ENCODE results near the gene CDK16. TPM values are rescaled to one million over a fixed set of nuclear protein-coding genes. Genes with fewer than 3 reads are reported as not detected.

Gene CDK16
- total RNA-seq, 1 donor = 81.6 TPM

- no peak for TF ChIP-seq CTCF (IDR thresholded peaks at IDR 0.05; ENCODE audit: insufficient read depth, low read depth, low read length)
These were observed 7.6 kb downstream of the CDK16 start for GRCh38 chrX:47226071-47226470.

GRCh38 chrX:47226531-47227333, 8.3 kb downstream of the CDK16 start:
- DNase-seq (ENCODE audit: low read depth) = no peak
- no peak for TF ChIP-seq CTCF (IDR thresholded peaks at IDR 0.05; ENCODE audit: insufficient read depth, low read depth, low read length)
- H3K4me3 ChIP-seq (ENCODE audit: low read depth, low read length) = no peak overlapping the region

More at GRCh38 chrX:47226071-47226470, 7.6 kb downstream of the CDK16 start:
- DNase-seq (ENCODE audit: low read depth) = no peak
- no peak overlapping the region for H3K4me3 ChIP-seq (ENCODE audit: low read depth, low read length)

GRCh38 chrX:47227334-47227583, 8.8 kb downstream of the CDK16 start:
- DNase-seq (ENCODE audit: low read depth) = no peak
- no peak overlapping the region for H3K4me3 ChIP-seq (ENCODE audit: low read depth, low read length)
- TF ChIP-seq CTCF (IDR thresholded peaks at IDR 0.05; ENCODE audit: insufficient read depth, low read depth, low read length) = no peak

DNA sequence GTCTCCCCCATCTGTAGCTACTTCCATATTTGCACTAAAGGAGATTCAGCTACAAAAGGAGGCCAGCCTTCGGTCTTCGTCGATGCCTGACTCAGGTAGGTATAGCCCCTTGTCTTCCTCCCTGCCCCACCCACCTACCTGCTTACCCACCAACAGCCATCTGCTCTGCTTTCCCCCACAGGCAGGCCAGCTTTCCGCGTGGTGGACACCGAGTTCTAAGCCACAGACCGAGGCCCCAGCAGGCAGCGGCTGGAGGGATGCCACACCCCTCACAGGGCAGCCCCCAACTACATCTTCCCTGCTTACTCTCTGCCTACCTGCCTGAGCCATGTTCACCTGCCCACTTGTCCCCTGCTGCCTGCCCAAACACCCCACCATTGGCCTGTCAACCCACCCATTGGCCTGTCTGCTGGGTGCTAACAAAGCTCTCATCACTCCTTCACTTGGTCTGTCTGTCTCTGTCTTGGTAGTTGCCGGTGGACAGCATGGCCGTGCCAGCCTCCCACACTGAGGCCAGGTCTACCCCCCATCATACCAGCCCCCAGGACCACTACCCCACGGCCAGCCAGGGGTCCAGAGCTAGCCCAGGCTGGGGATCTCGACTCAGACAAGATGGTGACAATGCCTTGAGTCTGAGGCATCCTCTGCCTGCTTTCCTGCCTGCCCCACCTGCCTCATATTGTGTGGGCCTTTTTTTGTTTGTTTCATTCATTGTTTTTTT, 10.2 kb downstream of the CDK16 start:
- DNase-seq (ENCODE audit: low read depth) = no peak
- H3K4me3 ChIP-seq (ENCODE audit: low read depth, low read length) = no peak overlapping the region
- no peak for TF ChIP-seq CTCF (IDR thresholded peaks at IDR 0.05; ENCODE audit: insufficient read depth, low read depth, low read length)

- H3K4me3 ChIP-seq (ENCODE audit: low read depth, low read length) = no peak overlapping the region
- no peak for TF ChIP-seq CTCF (IDR thresholded peaks at IDR 0.05; ENCODE audit: insufficient read depth, low read depth, low read length)
- no peak for DNase-seq (ENCODE audit: low read depth)
These were observed 10.9 kb downstream of the CDK16 start for GRCh38 chrX:47229427-47229826.

- no peak overlapping the region for H3K4me3 ChIP-seq (ENCODE audit: low read depth, low read length)
- no peak for DNase-seq (ENCODE audit: low read depth)
- TF ChIP-seq CTCF (IDR thresholded peaks at IDR 0.05; ENCODE audit: insufficient read depth, low read depth, low read length) = no peak
These were observed 11.8 kb downstream of the CDK16 start for GRCh38 chrX:47230136-47230868.
